Ishikawa (cell line): ENCODE measurements around the gene CADM1.

Source experiments
- EP300 ChIP-seq: IDR thresholded peaks from 2 replicates; pipeline ENCODE4 v1.6.1; 2012; ENCODE audit warnings: borderline replicate concordance
- TAF1 ChIP-seq: IDR thresholded peaks from 2 replicates; pipeline ENCODE4 v1.6.1; 2012; ENCODE audit warnings: low read depth, mild to moderate bottlenecking

GRCh38 chr11:115181538-115181937 lies 322.7 kb downstream of the CADM1 start:
- TF ChIP-seq EP300, result no peak
- TF ChIP-seq TAF1, result no peak
